Heart left ventricle (tissue), 16 donors: ENCODE measurements around the gene ADGRG7. TPM values are rescaled to one million over a fixed set of nuclear protein-coding genes. Genes with fewer than 3 reads are reported as not detected.

Source experiments
- ATAC-seq, 4 donors: fragments of 200-7000 bp; cut with Tn5 transposase; one replicate each; pipeline ENCODE4 v1.9.1; 2020 to 2022; ENCODE audit warnings: moderate library complexity in 4 of 4, mild to moderate bottlenecking in 3 of 4, moderate number of reproducible peaks in 1 of 4
- DNase-seq, 5 donors: peaks; one replicate each; pipeline ENCODE4 v3.0.0-alpha.2; 2020
- H3K27ac ChIP-seq, 12 donors: fragments of 200-600 bp; sonication (generic) in 4 of 12; one replicate each; pipeline versions ENCODE4 v1.5.0 to v1.8.0; 2016 to 2022; ENCODE audit warnings: mild to moderate bottlenecking in 2 of 12
- H3K27me3 ChIP-seq, 9 donors: fragments of 200-600 bp; sonication (generic) in 2 of 9; one replicate each; pipeline versions ENCODE4 v1.5.1 to v1.8.0; 2016 to 2022; ENCODE audit warnings: mild to moderate bottlenecking in 3 of 9
- H3K36me3 ChIP-seq, 9 donors: fragments of 200-600 bp; sonication (generic) in 2 of 9; one replicate each; pipeline versions ENCODE4 v1.5.0 to v1.8.0; 2018 to 2022; ENCODE audit warnings: mild to moderate bottlenecking in 2 of 9
- H3K4me1 ChIP-seq, 12 donors: fragments of 200-600 bp; sonication (generic) in 4 of 12; one replicate each; pipeline versions ENCODE4 v1.5.0 to v1.8.0; 2016 to 2022; ENCODE audit warnings: mild to moderate bottlenecking in 3 of 12
- H3K4me3 ChIP-seq, 12 donors: fragments of 200-600 bp; sonication (generic) in 4 of 12; one replicate each; pipeline versions ENCODE4 v1.5.0 to v1.8.0; 2017 to 2022; ENCODE audit warnings: mild to moderate bottlenecking in 9 of 12, moderate library complexity in 4 of 12
- H3K9me3 ChIP-seq, 12 donors: fragments of 200-600 bp; sonication (generic) in 4 of 12; one replicate each; pipeline versions ENCODE4 v1.5.0 to v1.8.0; 2016 to 2022; ENCODE audit warnings: mild to moderate bottlenecking in 1 of 12
- CTCF ChIP-seq, 12 donors: fragments of 200-600 bp; sonication (generic) in 4 of 12; IDR thresholded peaks; one replicate each; pipeline versions ENCODE4 v1.5.0 to v1.8.0; 2018 to 2022; ENCODE audit warnings: antibody characterized with exemption in 12 of 12, mild to moderate bottlenecking in 5 of 12
- POLR2A ChIP-seq, 2 donors: fragments of 450-650 bp; IDR thresholded peaks; one replicate each; pipeline ENCODE4 v1.6.1; 2017; ENCODE audit warnings: antibody characterized with exemption in 2 of 2, mild to moderate bottlenecking in 2 of 2, moderate library complexity in 2 of 2
- WGBS, 4 donors: extraction: QIAGEN DNeasy Blood & Tissue Kit in 2 of 4; methylation state at CpG; one replicate each; pipeline versions ENCODE4 v1.1.5 to v1.1.7; 2013 to 2018; 5-methylcytosine and 5-hydroxymethylcytosine counted together
- intact Hi-C, 10 donors: fragments of 100-400 bp; cut with DNase I; formaldehyde crosslinking; loops; one replicate each; pipeline versions ENCODE4 v1.11.1 to v1.14.2; 2022
- polyA plus RNA-seq, 2 donors: library from polyadenylated mRNA; stranded (reverse); fragments of 200-250 nt; gene quantifications; one replicate each; pipeline ENCODE4 v1.2.3, GENCODE V29; 2013
- total RNA-seq, 9 donors: library from RNA; depleted of rRNA in 2 of 9; stranded (reverse); fragments of >200 nt in 2 of 9; fragmentation: NEBNext Ultra II Directional in 3 of 9; extraction: Animal tissue kit (Norgen Biotek cat#: 25700) in 3 of 9; gene quantifications; one replicate each; pipeline versions ENCODE4 v1.1.0 to v1.2.4, GENCODE V29; 2016 to 2023
- donor health status: ischemic (EF 13 %, LVEDD 7.1; RV severe dilation, severe dysfunction).
- donor health status: healthy with polysubstance abuse.
- donor health status: DM: no; HTN: yes; CAD: no.
- donor health status: DM: no; HTN: no; CAD: no.
- donor health status: ischemic (EF 25% LVEDD 6.9; RV normal size, moderate dysfunction).
- donor health status: ischemic (EF 25% LVEDD 5.7; RV mildly dilated, moderate dysfunction).
- donor health status: healthy.
- donor health status: DM: yes; HTN: yes; CAD: no.
- donor health status: ischemic (EF 35%, LVEDD 5.7; RV mildly dilated, moderate dysfunction).
- donor health status: nonischemic (EF 11% LVEDD 7.7; RV severe dilation, severe dysfunction).
- donor health status: DM: yes; HTN: yes; CAD: no.
- donor health status: PGD.
- donor health status: ischemic (EF 29% LVEDD 5.4; RV normal size, mild dysfunction).
- donor health status: nonischemic (EF 23%, LVEDD 6.1; RV moderate dilation, normal function).

Gene ADGRG7
- total and polyA plus RNA-seq, 11 donors = 0.23 TPM; not detected in 10

DNA sequence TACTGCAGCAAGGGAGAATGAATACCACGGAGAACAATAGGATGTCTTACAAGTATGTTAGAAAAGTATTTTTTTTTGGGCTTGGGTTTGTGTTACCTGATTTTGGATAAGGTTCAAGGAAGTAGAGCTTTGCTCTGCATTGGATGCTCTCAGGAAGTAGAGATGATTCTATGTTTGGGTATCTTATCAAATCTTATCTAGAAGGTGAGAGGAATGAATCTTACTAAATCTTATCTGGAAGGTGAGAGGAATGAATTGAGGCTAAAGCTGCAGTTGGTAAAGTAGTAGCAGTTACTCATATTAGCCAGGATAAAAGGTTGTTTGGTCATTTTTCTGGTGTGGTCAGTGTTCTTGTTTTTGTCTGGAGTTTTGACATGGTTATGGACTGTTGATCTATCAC, 117.3 kb downstream of the ADGRG7 start:
- H3K9me3 ChIP-seq = no peaks in the 10 kb centered on the region
- H3K27ac ChIP-seq = no peak overlapping the region
- H3K4me1 ChIP-seq = peaks cover 0 to 31% (median 2%) of the 10 kb centered on the region in 12 donors
- intact Hi-C loops = no loop called here
- DNase-seq (no peak), ATAC-seq (no peak)
- peaks cover 0 to 97% (median 80%) of the 10 kb centered on the region in 9 donors for H3K36me3 ChIP-seq
- WGBS, 4 donors = 84 to 91% (median 88%) methylated on average over 1 of the region's 1 CpG
- no peaks in the 10 kb centered on the region for H3K27me3 ChIP-seq
- no peak overlapping the region for H3K4me3 ChIP-seq
- TF ChIP-seq CTCF (IDR thresholded peaks at IDR 0.05) = no peak
- TF ChIP-seq POLR2A (IDR thresholded peaks at IDR 0.05) = no peak

DNA sequence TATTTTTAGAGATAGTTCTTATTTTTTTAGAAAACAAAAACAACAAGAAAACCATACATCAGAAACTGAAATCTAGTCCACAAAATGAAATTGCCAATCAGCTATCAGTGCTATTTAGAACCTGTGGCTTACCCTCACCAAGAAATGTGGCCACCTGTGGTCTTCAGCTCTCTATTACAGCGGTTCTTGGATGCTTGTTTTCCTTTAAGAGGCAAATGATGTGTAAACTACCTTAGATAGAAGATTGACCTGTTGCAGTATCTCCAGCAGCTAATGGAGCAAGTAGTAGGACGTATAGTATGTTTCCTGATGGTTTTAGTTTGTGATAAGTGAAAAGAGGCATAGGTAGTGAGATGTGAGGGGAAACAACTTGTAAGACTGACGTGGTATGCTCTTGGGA, 121.1 kb downstream of the ADGRG7 start:
- Histone ChIP-seq H3K4me3 (no peak overlapping the region), H3K4me1 (peaks cover 0 to 42% (median 8%) of the 10 kb centered on the region in 12 donors), H3K36me3 (peaks cover 0 to 97% (median 87%) of the 10 kb centered on the region in 9 donors), H3K9me3 (no peaks in the 10 kb centered on the region), H3K27ac (no peak overlapping the region), H3K27me3 (no peaks in the 10 kb centered on the region)
- TF ChIP-seq POLR2A (IDR thresholded peaks at IDR 0.05) (no peak), CTCF (IDR thresholded peaks at IDR 0.05) (no peak)
- DNase-seq (no peak), ATAC-seq (no peak)
- intact Hi-C loops = loop anchor here in 2 of 10 donors (10.0 kb wide), 2 partner anchors 64 to 464 kb away; no protein-coding TSS in a partner anchor
- WGBS, 4 donors = 55 to 60% (median 56%) methylated on average over 3 of the region's 3 CpGs

GRCh38 chr3:100732435-100732834, 123.0 kb downstream of the ADGRG7 start:
- peaks cover 0 to 98% (median 89%) of the 10 kb centered on the region in 9 donors for H3K36me3 ChIP-seq
- 92 to 94% (median 93%) methylated on average over 3 of the region's 3 CpGs for WGBS, 4 donors

DNA sequence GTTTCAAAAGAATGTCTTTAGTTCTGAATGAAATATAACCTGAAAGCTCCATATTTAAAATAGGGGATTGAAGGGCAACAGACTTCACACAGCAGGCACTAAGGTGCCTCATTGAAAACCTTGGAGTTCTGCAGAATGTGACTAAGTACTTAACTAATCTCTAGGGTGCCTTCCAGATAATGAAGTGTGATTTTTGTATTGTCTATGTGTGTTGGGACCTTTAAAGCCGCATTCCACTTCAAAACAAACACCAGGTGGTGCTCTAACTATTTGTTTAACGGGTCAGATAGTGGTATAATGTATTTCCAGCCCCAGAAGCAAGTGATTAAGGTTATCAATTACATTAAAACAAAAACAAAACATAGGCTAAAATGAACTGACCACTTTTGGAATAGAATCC, 127.9 kb downstream of the ADGRG7 start:
- DNase-seq (no peak), ATAC-seq (no peak)
- peaks cover 0 to 100% (median 93%) of the 10 kb centered on the region in 9 donors for H3K36me3 ChIP-seq
- 27 to 41% (median 35%) methylated on average over 2 of the region's 2 CpGs for WGBS, 4 donors
- H3K27me3 ChIP-seq = no peaks in the 10 kb centered on the region
- no peak overlapping the region for H3K27ac ChIP-seq
- peak in 10 of 12 donors; percentile 9 to 50 (median 34) for TF ChIP-seq CTCF (IDR thresholded peaks at IDR 0.05)
- TF ChIP-seq POLR2A (IDR thresholded peaks at IDR 0.05) = no peak
- intact Hi-C loops = loop anchor here in 2 of 10 donors (10.0 kb wide), 2 partner anchors 57 to 457 kb away; no protein-coding TSS in a partner anchor
- no peaks in the 10 kb centered on the region for H3K9me3 ChIP-seq
- H3K4me1 ChIP-seq = peaks cover 0 to 32% (median 5%) of the 10 kb centered on the region in 12 donors
- no peak overlapping the region for H3K4me3 ChIP-seq

More at GRCh38 chr3:100732435-100732834, 123.0 kb downstream of the ADGRG7 start:
- ATAC-seq (no peak), DNase-seq (no peak)
- H3K9me3 ChIP-seq = no peaks in the 10 kb centered on the region
- H3K27ac ChIP-seq = no peak overlapping the region
- intact Hi-C loops = loop anchor here in 2 of 10 donors (10.0 kb wide), 2 partner anchors 62 to 462 kb away; no protein-coding TSS in a partner anchor
- no peak for TF ChIP-seq POLR2A (IDR thresholded peaks at IDR 0.05)
- no peak for TF ChIP-seq CTCF (IDR thresholded peaks at IDR 0.05)
- peaks cover 0 to 34% (median 6%) of the 10 kb centered on the region in 12 donors for H3K4me1 ChIP-seq
- no peaks in the 10 kb centered on the region for H3K27me3 ChIP-seq
- H3K4me3 ChIP-seq = no peak overlapping the region
